ENCODE measurements around the gene TBC1D22A.

GRCh38 chr22:47172771-47173534 lies 410.5 kb downstream of the TBC1D22A start:
- TF ChIP-seq CTCF (IDR thresholded peaks at IDR 0.05) (no peak), POLR2A (IDR thresholded peaks at IDR 0.05) (no peak), POLR2AphosphoS5 (IDR thresholded peaks at IDR 0.05) (no peak)

All from upper lobe of left lung (tissue), 4 donors.